ENCODE results near the gene CASZ1.

The CASZ1 gene

GRCh38 chr1:10779201-10779600, 17.2 kb downstream of the CASZ1 start:
- no peak overlapping the region for H3K9ac ChIP-seq (ENCODE audit: low read depth, low read length)
- no peaks in the 10 kb centered on the region for H3K36me3 ChIP-seq (ENCODE audit: insufficient read depth, low read length)
- H3K4me1 ChIP-seq (ENCODE audit: insufficient read depth, low read length) = no peaks in the 10 kb centered on the region; the same call in 1 of the 2 replicates
- no peaks in the 10 kb centered on the region for H3K9me3 ChIP-seq (ENCODE audit: control insufficient read depth, insufficient read depth, low read length)

DNA sequence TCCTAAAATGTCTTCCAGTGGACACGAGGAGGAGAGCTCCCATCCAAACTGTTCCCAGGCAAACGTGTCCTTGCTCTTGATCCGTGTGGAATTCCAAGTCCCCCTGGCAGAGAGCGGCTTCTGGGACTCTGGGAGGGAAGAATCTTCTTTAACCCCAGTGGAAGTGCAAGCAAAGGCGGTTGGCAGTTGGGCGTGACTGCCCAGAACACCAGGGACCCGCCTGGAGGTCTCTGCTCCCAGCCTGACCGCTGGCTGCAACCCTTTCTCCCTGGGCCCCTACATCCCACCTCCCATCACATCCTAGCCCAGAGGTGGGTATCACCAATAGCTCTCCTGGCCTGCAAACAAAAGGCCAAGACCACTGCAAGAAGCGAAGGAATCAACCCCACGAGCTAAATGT, 17.8 kb downstream of the CASZ1 start:
- Histone ChIP-seq H3K36me3 (ENCODE audit: insufficient read depth, low read length) (no peaks in the 10 kb centered on the region), H3K9me3 (ENCODE audit: control insufficient read depth, insufficient read depth, low read length) (no peaks in the 10 kb centered on the region), H3K9ac (ENCODE audit: low read depth, low read length) (no peak overlapping the region), H3K4me1 (ENCODE audit: insufficient read depth, low read length) (no peaks in the 10 kb centered on the region; the same call in 1 of the 2 replicates)

DNA sequence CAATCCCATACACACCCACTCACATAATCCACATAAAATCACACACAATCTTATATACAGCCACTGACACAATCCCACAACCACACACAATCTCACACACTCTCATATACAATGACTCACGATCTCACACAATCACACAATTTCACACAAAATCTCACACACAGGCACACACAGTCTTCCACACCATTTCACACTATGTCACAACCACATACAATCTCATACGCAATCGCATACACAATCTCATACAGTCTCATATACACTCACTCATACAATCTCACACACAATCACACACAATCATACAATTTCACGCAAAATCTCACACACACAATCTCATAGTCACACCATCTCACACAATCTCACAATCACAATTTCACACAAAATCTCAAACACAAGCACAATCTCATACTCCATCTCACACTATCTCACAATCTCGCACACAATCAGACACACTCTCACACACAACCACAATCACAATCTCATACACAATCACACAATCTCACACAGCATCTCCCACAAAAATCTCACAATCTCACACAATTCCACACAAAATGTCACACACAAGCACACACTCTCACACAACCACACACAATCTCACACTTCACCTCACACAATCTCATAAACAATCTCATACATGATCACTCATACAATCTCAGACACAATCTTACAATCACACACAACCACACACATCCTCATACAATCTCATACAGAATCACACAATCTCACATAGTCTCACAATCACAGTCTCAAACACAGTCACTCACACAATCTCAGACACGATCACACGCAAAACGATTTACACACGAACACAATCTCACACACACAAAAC, 18.5 kb downstream of the CASZ1 start:
- H3K36me3 ChIP-seq (ENCODE audit: insufficient read depth, low read length) = no peaks in the 10 kb centered on the region
- no peak overlapping the region for H3K9ac ChIP-seq (ENCODE audit: low read depth, low read length)
- H3K9me3 ChIP-seq (ENCODE audit: control insufficient read depth, insufficient read depth, low read length) = no peaks in the 10 kb centered on the region
- no peaks in the 10 kb centered on the region; the same call in 1 of the 2 replicates for H3K4me1 ChIP-seq (ENCODE audit: insufficient read depth, low read length)

- H3K9me3 ChIP-seq (ENCODE audit: control insufficient read depth, insufficient read depth, low read length) = no peaks in the 10 kb centered on the region
- H3K9ac ChIP-seq (ENCODE audit: low read depth, low read length) = no peak overlapping the region
- H3K36me3 ChIP-seq (ENCODE audit: insufficient read depth, low read length) = no peaks in the 10 kb centered on the region
- H3K4me1 ChIP-seq (ENCODE audit: insufficient read depth, low read length) = no peaks in the 10 kb centered on the region; the same call in 1 of the 2 replicates
Observed at GRCh38 chr1:10776190-10776905, 20.1 kb downstream of the CASZ1 start.

GRCh38 chr1:10775763-10776162, 20.7 kb downstream of the CASZ1 start:
- no peaks in the 10 kb centered on the region for H3K36me3 ChIP-seq (ENCODE audit: insufficient read depth, low read length)
- no peaks in the 10 kb centered on the region for H3K9me3 ChIP-seq (ENCODE audit: control insufficient read depth, insufficient read depth, low read length)
- H3K4me1 ChIP-seq (ENCODE audit: insufficient read depth, low read length) = no peaks in the 10 kb centered on the region; the same call in 1 of the 2 replicates
- H3K9ac ChIP-seq (ENCODE audit: low read depth, low read length) = no peak overlapping the region

DNA sequence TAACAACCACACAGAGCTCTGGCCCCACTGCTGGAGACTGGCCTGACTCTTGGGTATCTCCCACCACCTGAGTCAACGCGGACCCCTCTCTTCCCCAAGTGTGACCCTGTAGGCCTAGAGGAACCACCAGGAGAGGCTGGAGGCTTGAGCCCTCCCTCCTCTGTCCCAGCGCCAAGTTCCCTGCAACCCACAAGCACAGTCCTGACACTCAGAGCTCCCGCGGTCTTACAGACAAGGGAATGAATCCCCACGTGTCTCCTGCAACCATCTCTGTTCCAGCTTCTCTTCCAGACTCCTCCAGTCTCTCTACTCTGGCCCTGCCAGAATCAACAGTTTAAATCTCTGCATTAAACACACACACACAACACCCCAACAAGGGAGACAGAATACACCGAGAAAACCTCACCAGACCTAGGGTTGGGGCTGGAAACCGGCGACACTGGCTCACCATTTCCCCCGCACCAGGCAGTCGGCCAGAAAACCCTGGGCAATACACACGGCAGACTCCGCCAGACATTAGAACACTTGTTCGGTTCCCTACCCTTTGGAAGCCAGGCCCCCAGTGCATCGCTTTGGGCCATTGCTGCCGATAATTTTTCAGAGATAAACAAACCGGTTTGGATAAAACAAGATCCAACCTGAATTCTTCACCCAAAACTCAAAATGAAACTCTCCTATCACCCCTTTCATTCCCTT, 21.7 kb downstream of the CASZ1 start:
- no peaks in the 10 kb centered on the region for H3K9me3 ChIP-seq (ENCODE audit: control insufficient read depth, insufficient read depth, low read length)
- H3K36me3 ChIP-seq (ENCODE audit: insufficient read depth, low read length) = no peaks in the 10 kb centered on the region
- H3K4me1 ChIP-seq (ENCODE audit: insufficient read depth, low read length) = no peaks in the 10 kb centered on the region; the same call in 1 of the 2 replicates
- H3K9ac ChIP-seq (ENCODE audit: low read depth, low read length) = no peak overlapping the region

- Histone ChIP-seq H3K36me3 (ENCODE audit: insufficient read depth, low read length) (no peaks in the 10 kb centered on the region), H3K4me1 (ENCODE audit: insufficient read depth, low read length) (no peaks in the 10 kb centered on the region; the same call in 1 of the 2 replicates), H3K9ac (ENCODE audit: low read depth, low read length) (no peak overlapping the region), H3K9me3 (ENCODE audit: control insufficient read depth, insufficient read depth, low read length) (no peaks in the 10 kb centered on the region)
Observed at GRCh38 chr1:10773851-10774614, 22.4 kb downstream of the CASZ1 start.

DNA sequence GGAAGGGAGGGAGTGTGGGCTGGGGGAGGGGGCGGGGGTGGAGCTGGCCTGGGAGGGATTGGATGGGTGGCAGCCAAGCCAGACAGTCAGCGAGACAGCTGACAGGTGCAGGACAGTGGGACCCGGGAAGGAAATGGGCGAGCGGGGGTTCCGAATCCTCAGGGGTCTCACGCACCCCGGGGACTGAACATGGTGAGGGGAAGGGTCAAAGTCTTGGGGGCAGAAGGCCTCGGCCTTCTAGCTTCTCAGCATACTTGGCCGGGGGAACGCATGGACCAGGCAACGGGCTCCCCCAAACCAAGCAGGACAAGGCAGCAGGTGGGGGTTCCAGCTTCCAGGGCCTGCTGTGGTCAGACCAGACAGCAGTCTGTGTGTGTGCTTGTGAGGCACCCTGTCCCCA, 23.1 kb downstream of the CASZ1 start:
- H3K9me3 ChIP-seq (ENCODE audit: control insufficient read depth, insufficient read depth, low read length) = no peaks in the 10 kb centered on the region
- H3K4me1 ChIP-seq (ENCODE audit: insufficient read depth, low read length) = no peaks in the 10 kb centered on the region
- H3K9ac ChIP-seq (ENCODE audit: low read depth, low read length) = no peak overlapping the region
- H3K36me3 ChIP-seq (ENCODE audit: insufficient read depth, low read length) = no peaks in the 10 kb centered on the region

DNA sequence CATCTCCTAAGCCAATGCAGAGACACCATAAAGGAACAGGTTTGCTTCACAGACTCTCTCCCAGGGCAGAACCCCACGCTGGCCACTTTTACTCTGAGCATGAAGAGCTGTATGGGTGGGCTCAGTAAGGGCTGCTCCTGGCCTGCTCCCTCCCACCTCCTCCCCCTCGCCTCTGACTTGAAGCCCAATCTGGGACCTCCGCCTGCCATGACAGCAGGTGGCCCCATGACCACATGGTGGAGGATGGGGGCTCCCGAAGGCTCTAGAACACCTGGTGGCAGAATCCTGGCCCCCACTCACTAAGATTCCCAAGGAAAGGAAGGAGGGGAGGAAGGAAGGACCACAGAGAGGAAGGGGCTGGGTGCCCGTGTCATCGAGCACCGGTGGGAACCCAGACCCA, 23.7 kb downstream of the CASZ1 start:
- no peaks in the 10 kb centered on the region for H3K36me3 ChIP-seq (ENCODE audit: insufficient read depth, low read length)
- H3K9me3 ChIP-seq (ENCODE audit: control insufficient read depth, insufficient read depth, low read length) = no peaks in the 10 kb centered on the region
- H3K4me1 ChIP-seq (ENCODE audit: insufficient read depth, low read length) = no peaks in the 10 kb centered on the region
- H3K9ac ChIP-seq (ENCODE audit: low read depth, low read length) = no peak overlapping the region

DNA sequence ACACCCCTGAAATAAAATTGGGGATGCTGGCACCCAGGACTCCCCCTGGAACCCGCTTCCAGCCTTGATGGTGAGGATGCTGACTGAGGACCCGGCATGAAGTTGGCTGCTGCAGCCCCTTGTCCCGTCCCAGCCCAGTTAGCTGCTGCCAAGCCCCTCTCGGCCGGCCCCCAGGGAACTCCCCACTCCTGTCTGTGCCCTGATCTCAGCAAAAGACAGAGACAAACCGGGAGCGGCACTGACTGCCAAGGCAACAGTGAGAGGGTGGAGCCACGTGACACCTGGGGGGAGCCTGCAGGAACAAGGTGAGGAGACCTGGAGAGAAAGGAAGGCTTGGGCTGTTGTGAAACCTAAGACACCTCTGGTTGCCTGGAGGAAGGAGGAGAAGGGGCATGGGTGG, 24.7 kb downstream of the CASZ1 start:
- no peaks in the 10 kb centered on the region for H3K36me3 ChIP-seq (ENCODE audit: insufficient read depth, low read length)
- H3K9ac ChIP-seq (ENCODE audit: low read depth, low read length) = no peak overlapping the region
- no peaks in the 10 kb centered on the region for H3K4me1 ChIP-seq (ENCODE audit: insufficient read depth, low read length)
- H3K9me3 ChIP-seq (ENCODE audit: control insufficient read depth, insufficient read depth, low read length) = no peaks in the 10 kb centered on the region

DNA sequence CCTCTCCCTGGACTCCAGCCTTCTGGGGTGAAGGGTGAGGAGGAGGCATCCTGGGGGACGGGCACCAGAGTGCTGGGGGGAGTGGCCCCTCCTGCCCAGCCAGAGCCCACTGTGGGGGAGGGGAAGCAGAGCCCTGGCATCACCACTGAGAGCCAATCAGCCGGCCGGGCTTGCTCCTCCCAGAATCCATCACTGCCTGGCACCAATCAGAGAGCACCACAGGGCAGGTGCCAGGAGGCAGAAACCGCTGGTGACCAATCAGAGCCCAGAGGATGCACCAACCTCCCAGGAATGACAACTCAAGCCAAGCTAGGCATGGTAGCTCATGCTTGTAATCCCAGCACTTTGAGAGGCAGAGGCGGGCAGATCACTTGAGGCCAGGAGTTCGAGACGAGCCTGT, 27.9 kb downstream of the CASZ1 start:
- Histone ChIP-seq H3K4me1 (ENCODE audit: insufficient read depth, low read length) (no peaks in the 10 kb centered on the region), H3K9ac (ENCODE audit: low read depth, low read length) (no peak overlapping the region), H3K36me3 (ENCODE audit: insufficient read depth, low read length) (no peaks in the 10 kb centered on the region), H3K9me3 (ENCODE audit: control insufficient read depth, insufficient read depth, low read length) (no peaks in the 10 kb centered on the region)

DNA sequence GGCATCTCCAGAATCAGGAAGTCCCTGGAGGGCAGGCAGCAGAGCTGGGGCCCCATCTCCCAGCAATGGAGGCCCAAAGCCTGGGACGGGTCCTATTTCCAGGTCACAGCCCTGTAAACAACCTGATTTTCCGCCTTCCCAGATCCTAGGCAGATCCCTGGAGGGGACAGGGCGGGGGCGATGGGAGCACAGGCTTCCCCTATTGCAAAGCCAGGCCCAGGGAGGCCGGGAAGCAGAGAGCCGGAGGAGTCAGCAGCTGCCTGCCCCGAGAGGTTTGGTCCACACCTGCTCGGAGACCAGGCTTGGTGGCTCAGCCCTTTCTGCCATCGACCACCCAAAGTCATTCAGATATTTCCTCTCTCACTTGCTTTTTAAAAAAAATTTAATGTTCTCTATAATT, 29.2 kb downstream of the CASZ1 start:
- Histone ChIP-seq H3K9ac (ENCODE audit: low read depth, low read length) (no peak overlapping the region), H3K9me3 (ENCODE audit: control insufficient read depth, insufficient read depth, low read length) (no peaks in the 10 kb centered on the region), H3K4me1 (ENCODE audit: insufficient read depth, low read length) (no peaks in the 10 kb centered on the region), H3K36me3 (ENCODE audit: insufficient read depth, low read length) (no peaks in the 10 kb centered on the region)

DNA sequence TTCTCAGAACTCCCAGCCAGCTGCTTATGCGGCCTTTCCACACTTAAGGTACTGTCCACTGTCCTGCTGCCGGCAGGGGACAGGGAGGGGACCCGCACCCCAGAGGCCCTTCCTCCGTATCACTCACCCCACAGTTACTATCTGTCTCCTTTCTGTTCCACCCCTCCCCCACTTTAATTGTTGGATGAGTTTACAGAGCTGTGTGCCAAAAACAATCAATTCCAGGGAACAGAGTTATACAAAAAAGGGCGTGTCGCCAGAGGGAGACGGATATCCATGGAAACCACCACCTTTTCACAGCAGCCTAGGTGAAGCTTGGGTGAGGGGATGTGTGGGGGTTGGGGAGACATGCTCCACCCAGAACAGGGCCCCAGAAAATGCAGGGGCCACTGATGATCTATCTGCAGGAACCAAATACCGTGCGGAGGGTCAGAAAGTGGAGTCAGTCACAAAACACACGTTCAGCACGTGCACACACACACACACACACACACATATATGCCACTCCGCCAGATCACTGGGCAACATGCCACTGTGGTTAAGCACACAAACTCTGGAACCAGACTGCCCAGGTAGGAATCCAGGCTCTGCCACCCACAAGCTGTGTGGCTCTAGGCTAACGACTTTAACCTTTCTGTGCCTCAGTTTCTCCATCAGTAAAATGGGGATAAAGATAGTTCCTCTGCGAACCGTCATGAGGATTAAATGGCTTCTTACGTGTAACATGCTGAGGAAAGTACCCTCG, 30.5 kb downstream of the CASZ1 start:
- Histone ChIP-seq H3K36me3 (ENCODE audit: insufficient read depth, low read length) (no peaks in the 10 kb centered on the region), H3K9ac (ENCODE audit: low read depth, low read length) (no peak overlapping the region), H3K9me3 (ENCODE audit: control insufficient read depth, insufficient read depth, low read length) (no peaks in the 10 kb centered on the region), H3K4me1 (ENCODE audit: insufficient read depth, low read length) (no peaks in the 10 kb centered on the region)
